Skeletal muscle tissue (tissue), 4 donors: ENCODE data around the gene PRKN. TPM values are rescaled to one million over a fixed set of nuclear protein-coding genes. Genes with fewer than 3 reads are reported as not detected.

Source experiments
- H3K27ac ChIP-seq: one replicate; pipeline ENCODE4 v1.7.0; 2013; ENCODE audit warnings: mild to moderate bottlenecking, low read depth, low read length, inconsistent platforms
- H3K27me3 ChIP-seq, 3 donors: one replicate each; pipeline ENCODE4 v1.7.0; 2013; ENCODE audit warnings: low read length in 3 of 3; ENCODE audit not compliant: control insufficient read depth in 3 of 3, insufficient read depth in 3 of 3
- H3K36me3 ChIP-seq, 3 donors: one replicate each; pipeline ENCODE4 v1.7.0; 2013; ENCODE audit warnings: low read length in 3 of 3; ENCODE audit not compliant: control insufficient read depth in 3 of 3, insufficient read depth in 3 of 3
- H3K4me1 ChIP-seq, 3 donors: one replicate each; pipeline ENCODE4 v1.7.0; 2013; ENCODE audit warnings: low read length in 3 of 3, mild to moderate bottlenecking in 3 of 3; ENCODE audit not compliant: control insufficient read depth in 3 of 3, insufficient read depth in 3 of 3
- H3K4me3 ChIP-seq, 3 donors: one replicate each; pipeline ENCODE4 v1.7.0; 2013; ENCODE audit warnings: low read length in 3 of 3
- H3K9ac ChIP-seq, 3 donors: one replicate each; pipeline ENCODE4 v1.7.0; 2013; ENCODE audit warnings: low read length in 3 of 3, mild to moderate bottlenecking in 3 of 3, moderate library complexity in 2 of 3, low read depth in 1 of 3
- H3K9me3 ChIP-seq, 3 donors: one replicate each; pipeline ENCODE4 v1.7.0; 2013; ENCODE audit warnings: low read length in 3 of 3; ENCODE audit not compliant: control insufficient read depth in 3 of 3
- total RNA-seq: library from RNA; depleted of rRNA; stranded (reverse); fragments of >200 nt; gene quantifications from one replicate; pipeline ENCODE4 v1.2.3, GENCODE V29; 2014
- donor health status: Osteomylitis.

The PRKN gene
- total RNA-seq, 1 donor from 2014 or later, result 16.7 TPM

DNA sequence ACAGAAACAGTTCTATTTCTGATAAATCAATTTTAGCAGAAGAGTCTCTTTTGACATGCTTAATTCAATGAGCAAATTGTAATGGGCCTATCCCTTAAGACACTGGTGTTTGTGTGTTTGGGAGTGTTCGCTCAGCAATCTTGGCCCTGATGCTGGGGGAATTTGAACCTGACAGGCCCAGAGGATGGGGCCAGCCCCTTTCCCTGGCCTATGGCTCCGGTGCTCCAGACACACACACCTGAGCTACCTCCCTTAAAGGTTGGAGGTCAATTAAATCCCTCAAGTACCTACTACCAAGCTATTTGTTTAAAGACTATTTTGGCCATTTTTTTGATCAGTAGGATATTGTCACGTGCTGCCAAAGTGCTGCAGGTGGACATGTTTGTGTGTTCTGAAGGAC is 549.3 kb downstream of the PRKN start:
- no peaks in the 10 kb centered on the region for H3K27me3 ChIP-seq
- H3K27ac ChIP-seq, result no peak overlapping the region
- no peaks in the 10 kb centered on the region for H3K36me3 ChIP-seq
- no peaks in the 10 kb centered on the region for H3K9me3 ChIP-seq
- H3K9ac ChIP-seq, result no peak overlapping the region
- H3K4me1 ChIP-seq, result peaks cover 0 to 18% (median 7%) of the 10 kb centered on the region in 3 donors
- H3K4me3 ChIP-seq, result no peak overlapping the region

DNA sequence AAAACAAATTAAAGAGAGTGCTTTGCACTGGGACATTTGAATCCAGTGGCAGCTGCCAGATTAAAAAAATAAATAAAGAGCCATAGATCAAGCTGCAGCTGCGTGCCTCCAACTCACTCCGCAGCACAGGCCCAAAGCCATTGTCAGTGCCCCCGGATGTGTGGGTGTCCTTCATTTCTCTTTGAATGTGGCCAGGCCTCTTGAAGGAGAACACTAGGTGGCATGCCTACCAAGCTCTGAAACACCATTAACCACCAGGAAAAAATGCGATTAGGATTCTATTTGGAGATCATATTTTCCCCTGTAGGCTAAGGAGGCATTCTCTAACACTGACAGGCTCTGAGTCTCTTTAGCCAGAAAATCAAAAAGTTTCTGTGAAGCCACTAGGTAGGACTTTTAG is 549.8 kb downstream of the PRKN start:
- Histone ChIP-seq H3K36me3 (no peaks in the 10 kb centered on the region), H3K4me3 (no peak overlapping the region), H3K27ac (no peak overlapping the region), H3K9ac (peak overlapping the region in 1 of 3 donors; percentile 8), H3K27me3 (no peaks in the 10 kb centered on the region), H3K9me3 (no peaks in the 10 kb centered on the region), H3K4me1 (peaks cover 0 to 18% (median 7%) of the 10 kb centered on the region in 3 donors)

DNA sequence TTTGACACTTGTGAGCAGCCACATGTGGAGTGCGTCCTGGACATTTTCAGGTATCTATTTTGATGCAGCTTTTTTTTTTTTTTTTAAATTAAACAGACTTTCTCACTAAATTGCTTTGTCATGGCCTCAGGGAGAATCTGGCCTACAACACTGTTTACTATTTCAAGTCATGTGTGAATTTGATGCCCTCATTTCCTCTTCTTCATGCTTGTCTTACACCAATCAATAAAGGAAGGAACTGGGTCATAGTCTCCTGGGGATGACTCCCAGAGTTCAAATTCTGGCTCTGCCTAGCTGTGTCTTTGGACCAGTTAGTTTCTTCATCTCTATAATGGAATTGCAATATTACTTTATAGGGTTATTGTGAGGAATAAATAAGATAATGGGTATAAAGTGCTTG is 554.1 kb downstream of the PRKN start:
- no peak overlapping the region for H3K9ac ChIP-seq
- no peak overlapping the region for H3K27ac ChIP-seq
- H3K27me3 ChIP-seq, result no peaks in the 10 kb centered on the region
- H3K4me3 ChIP-seq, result no peak overlapping the region
- no peaks in the 10 kb centered on the region for H3K36me3 ChIP-seq
- H3K9me3 ChIP-seq, result no peaks in the 10 kb centered on the region
- H3K4me1 ChIP-seq, result peaks cover 0 to 4% (median 3%) of the 10 kb centered on the region in 3 donors

DNA sequence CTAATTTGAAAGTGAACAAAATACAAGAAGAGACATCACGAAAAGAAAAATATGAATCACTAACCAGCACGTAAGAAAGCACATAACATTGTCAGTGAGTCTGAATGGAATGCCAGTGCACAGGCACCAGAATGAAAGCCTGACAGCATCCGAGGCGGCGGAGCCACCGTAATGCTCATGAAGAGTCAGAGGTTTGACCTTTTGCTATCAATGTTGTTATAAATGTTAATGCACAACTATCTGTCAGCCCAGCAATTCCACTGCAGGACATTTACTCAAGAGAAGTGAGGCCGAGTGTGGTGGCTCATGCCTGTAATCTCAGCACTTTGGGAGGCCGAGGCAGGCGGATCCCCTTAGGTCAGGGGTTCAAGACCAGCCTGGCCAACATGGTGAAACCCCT is 562.1 kb downstream of the PRKN start:
- Histone ChIP-seq H3K4me1 (no peaks in the 10 kb centered on the region), H3K4me3 (no peak overlapping the region), H3K36me3 (no peaks in the 10 kb centered on the region), H3K9ac (no peak overlapping the region), H3K9me3 (no peaks in the 10 kb centered on the region), H3K27ac (no peak overlapping the region), H3K27me3 (no peaks in the 10 kb centered on the region)

- no peaks in the 10 kb centered on the region for H3K9me3 ChIP-seq
- H3K4me1 ChIP-seq, result no peaks in the 10 kb centered on the region
- H3K27me3 ChIP-seq, result no peaks in the 10 kb centered on the region
Measured at GRCh38 chr6:162157167-162157870, 570.2 kb downstream of the PRKN start.

DNA sequence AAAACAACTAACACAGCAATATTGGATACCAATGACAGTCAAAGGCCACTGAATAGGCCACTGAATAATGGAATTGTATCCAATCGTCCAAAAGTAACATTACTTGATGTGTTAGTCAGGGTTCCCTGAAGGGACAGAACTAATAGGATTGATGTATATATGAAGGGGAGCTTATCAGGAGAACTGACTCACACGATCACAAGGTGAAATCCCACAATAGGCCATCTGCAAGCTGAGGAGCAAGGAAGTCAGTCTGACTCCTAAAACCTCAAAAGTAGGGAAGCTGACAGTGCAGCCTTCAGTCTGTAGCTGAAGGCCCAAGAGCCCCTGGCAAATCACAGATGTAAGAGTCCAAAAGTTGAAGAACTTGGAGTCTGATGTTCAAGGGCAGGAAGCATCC is 571.4 kb downstream of the PRKN start:
- Histone ChIP-seq H3K4me1 (peaks cover 0 to 3% (median under 1%) of the 10 kb centered on the region in 3 donors), H3K9me3 (no peaks in the 10 kb centered on the region), H3K4me3 (no peak overlapping the region), H3K36me3 (no peaks in the 10 kb centered on the region), H3K27me3 (no peaks in the 10 kb centered on the region), H3K27ac (no peak overlapping the region), H3K9ac (no peak overlapping the region)

More at GRCh38 chr6:162157167-162157870, 570.2 kb downstream of the PRKN start:
- Histone ChIP-seq H3K36me3 (no peaks in the 10 kb centered on the region), H3K27ac (no peak overlapping the region), H3K4me3 (no peak overlapping the region), H3K9ac (no peak overlapping the region)

- no peaks in the 10 kb centered on the region for H3K27me3 ChIP-seq
- no peaks in the 10 kb centered on the region for H3K36me3 ChIP-seq
- H3K27ac ChIP-seq, result no peak overlapping the region
- no peak overlapping the region for H3K4me3 ChIP-seq
- peaks cover 0 to 6% (median 4%) of the 10 kb centered on the region in 3 donors for H3K4me1 ChIP-seq
- no peak overlapping the region for H3K9ac ChIP-seq
- no peaks in the 10 kb centered on the region for H3K9me3 ChIP-seq
Measured at GRCh38 chr6:162154930-162155329, 572.6 kb downstream of the PRKN start.

GRCh38 chr6:162154001-162154400 is 573.6 kb downstream of the PRKN start:
- no peaks in the 10 kb centered on the region for H3K9me3 ChIP-seq
- no peak overlapping the region for H3K9ac ChIP-seq
- H3K36me3 ChIP-seq, result no peaks in the 10 kb centered on the region
- H3K27ac ChIP-seq, result no peak overlapping the region
- H3K27me3 ChIP-seq, result no peaks in the 10 kb centered on the region
- H3K4me3 ChIP-seq, result no peak overlapping the region
- H3K4me1 ChIP-seq, result peaks cover 0 to 6% (median 4%) of the 10 kb centered on the region in 3 donors

GRCh38 chr6:162153120-162153519 is 574.4 kb downstream of the PRKN start:
- Histone ChIP-seq H3K4me1 (peaks cover 0 to 6% (median 4%) of the 10 kb centered on the region in 3 donors), H3K9me3 (no peaks in the 10 kb centered on the region), H3K27me3 (no peaks in the 10 kb centered on the region), H3K9ac (no peak overlapping the region), H3K4me3 (no peak overlapping the region), H3K36me3 (no peaks in the 10 kb centered on the region), H3K27ac (no peak overlapping the region)

DNA sequence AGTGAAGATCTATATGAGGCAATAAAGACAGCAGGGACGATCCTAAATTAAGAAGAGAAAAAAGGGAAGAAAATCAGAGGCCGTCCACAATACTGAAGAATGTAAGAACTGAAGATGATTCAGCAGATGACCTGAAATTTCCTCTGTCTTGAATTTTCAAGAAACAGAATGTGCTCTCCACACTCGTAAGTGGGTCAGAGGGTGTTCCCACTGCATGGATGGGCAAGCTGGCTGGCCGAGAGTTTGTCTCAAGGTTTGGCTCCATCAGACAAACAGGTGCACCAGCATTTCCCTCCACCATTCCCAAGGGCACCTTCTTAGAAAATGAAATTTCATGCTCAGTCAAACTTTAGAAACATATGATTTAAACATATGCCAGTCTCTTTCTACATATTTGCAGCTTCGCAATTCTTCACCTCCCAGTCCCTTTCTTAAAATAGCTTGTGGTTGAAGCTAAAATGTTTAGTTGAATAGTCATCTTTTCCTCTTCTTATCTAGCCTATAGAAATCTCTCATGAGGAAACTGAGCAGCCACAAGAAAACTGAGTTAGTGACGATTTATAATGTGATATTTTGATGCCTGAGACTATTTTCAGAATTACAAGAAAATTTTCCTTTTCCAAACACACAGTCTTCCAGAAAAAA is 576.4 kb downstream of the PRKN start:
- Histone ChIP-seq H3K9ac (no peak overlapping the region), H3K4me1 (peaks cover 0 to 6% (median 4%) of the 10 kb centered on the region in 3 donors), H3K9me3 (no peaks in the 10 kb centered on the region), H3K36me3 (no peaks in the 10 kb centered on the region), H3K4me3 (peak overlapping the region in 1 of 3 donors; percentile 1), H3K27ac (no peak overlapping the region), H3K27me3 (no peaks in the 10 kb centered on the region)
